ENCODE measurements around the gene OTOG.

GRCh38 chr11:17573526-17573925 is 26.5 kb downstream of the OTOG start:
- TF ChIP-seq EZH2 (optimal IDR thresholded peaks at IDR 0.05; ENCODE audit: low read depth, low read length) = no peak
- TF ChIP-seq CTCF (IDR thresholded peaks at IDR 0.05; ENCODE audit: low read length) = no peak
